Peyer's patch (tissue), 4 donors: Measurements from ENCODE around the gene SPON2. TPM values are rescaled to one million over a fixed set of nuclear protein-coding genes. Genes with fewer than 3 reads are reported as not detected.

Source experiments
- DNase-seq, 3 donors: peaks; one replicate each; pipeline ENCODE4 v3.0.0-alpha.2; 2017 to 2019
- H3K27ac ChIP-seq, 4 donors: fragments of 200-600 bp; sonication (generic); one replicate each; pipeline ENCODE4 v1.5.1; 2016 to 2019
- H3K27me3 ChIP-seq, 2 donors: fragments of 200-600 bp; sonication (generic); one replicate each; pipeline ENCODE4 v1.5.1; 2019
- H3K36me3 ChIP-seq, 3 donors: fragments of 200-600 bp; sonication (generic); one replicate each; pipeline ENCODE4 v1.5.1; 2016 to 2019
- H3K4me1 ChIP-seq, 4 donors: fragments of 200-600 bp; sonication (generic); one replicate each; pipeline ENCODE4 v1.5.1; 2016 to 2019
- H3K4me3 ChIP-seq, 4 donors: fragments of 200-600 bp; sonication (generic); 1 replicate in 3 of 4; 2 replicates in 1 of 4; pipeline ENCODE4 v1.5.1; 2016 to 2019; ENCODE audit warnings: mild to moderate bottlenecking in 1 of 4
- H3K9me3 ChIP-seq, 4 donors: fragments of 200-600 bp; sonication (generic); one replicate each; pipeline ENCODE4 v1.5.1; 2016 to 2019; ENCODE audit warnings: mild to moderate bottlenecking in 1 of 4
- CTCF ChIP-seq, 6 experiments: fragments of 450-650 bp in 4 of 6; fragments of 200-600 bp in 2 of 6; sonication (generic) in 1 of 6; IDR thresholded peaks; one replicate each; pipeline ENCODE4 v1.5.1; 2017 to 2019; ENCODE audit warnings: antibody characterized with exemption in 6 of 6, mild to moderate bottlenecking in 3 of 6, moderate library complexity in 1 of 6
- POLR2A ChIP-seq, 2 donors: fragments of 450-650 bp; IDR thresholded peaks; one replicate each; pipeline ENCODE4 v1.5.1; 2017; ENCODE audit warnings: antibody characterized with exemption in 2 of 2, mild to moderate bottlenecking in 2 of 2, moderate library complexity in 2 of 2
- total RNA-seq, 4 donors: library from RNA; depleted of rRNA; stranded (reverse); fragments of >200 nt; gene quantifications; one replicate each; pipeline ENCODE4 v1.1.0, GENCODE V29; 2016

Gene SPON2
- total RNA-seq, 4 donors from 2014 or later: 64.3 to 519 (median 165) TPM

- peaks cover 0 to 19% of the 10 kb centered on the region in 2 donors for H3K27me3 ChIP-seq
- H3K9me3 ChIP-seq: no peaks in the 10 kb centered on the region
- peak in 1 of 2 donors; percentile 12 for TF ChIP-seq POLR2A (IDR thresholded peaks at IDR 0.05)
- TF ChIP-seq CTCF (IDR thresholded peaks at IDR 0.05): peak; percentile 89 to 92 (median 90)
- peak overlapping the region; percentile 63 to 77 (median 72) for H3K4me3 ChIP-seq
- peak overlapping the region; percentile 73 to 97 (median 80) for H3K27ac ChIP-seq
- DNase-seq: peak; percentile 83 to 96 (median 95)
- no peaks in the 10 kb centered on the region for H3K36me3 ChIP-seq
- peaks cover 0 to 46% (median 24%) of the 10 kb centered on the region in 4 donors for H3K4me1 ChIP-seq
Observed at GRCh38 chr4:1167244-1167949, 5.0 kb downstream of the SPON2 start.

- Histone ChIP-seq H3K4me3 (peak overlapping the region in 2 of 4 donors; percentile 72 to 77), H3K36me3 (no peaks in the 10 kb centered on the region), H3K27me3 (peaks cover 0 to 12% of the 10 kb centered on the region in 2 donors), H3K27ac (peak overlapping the region in 2 of 4 donors; percentile 73 to 97), H3K9me3 (no peaks in the 10 kb centered on the region), H3K4me1 (peaks cover 0 to 38% (median 17%) of the 10 kb centered on the region in 4 donors)
- no peak for TF ChIP-seq POLR2A (IDR thresholded peaks at IDR 0.05)
- no peak for TF ChIP-seq CTCF (IDR thresholded peaks at IDR 0.05)
- DNase-seq: no peak
Observed at GRCh38 chr4:1166509-1167243, 5.7 kb downstream of the SPON2 start.

- H3K4me3 ChIP-seq: no peak overlapping the region
- no peaks in the 10 kb centered on the region for H3K9me3 ChIP-seq
- no peaks in the 10 kb centered on the region for H3K36me3 ChIP-seq
- no peak for DNase-seq
- H3K27me3 ChIP-seq: no peaks in the 10 kb centered on the region
- H3K4me1 ChIP-seq: peaks cover 0 to 25% (median 9%) of the 10 kb centered on the region in 4 donors
- no peak overlapping the region for H3K27ac ChIP-seq
- TF ChIP-seq CTCF (IDR thresholded peaks at IDR 0.05) (no peak), POLR2A (IDR thresholded peaks at IDR 0.05) (no peak)
Observed at GRCh38 chr4:1164956-1165545, 7.3 kb downstream of the SPON2 start.

GRCh38 chr4:1164444-1164843, 7.9 kb downstream of the SPON2 start:
- no peak overlapping the region for H3K4me3 ChIP-seq
- peaks cover 0 to 19% (median 9%) of the 10 kb centered on the region in 4 donors for H3K4me1 ChIP-seq
- no peak for DNase-seq
- H3K9me3 ChIP-seq: no peaks in the 10 kb centered on the region
- no peak for TF ChIP-seq CTCF (IDR thresholded peaks at IDR 0.05)
- TF ChIP-seq POLR2A (IDR thresholded peaks at IDR 0.05): no peak
- H3K27ac ChIP-seq: no peak overlapping the region
- H3K36me3 ChIP-seq: no peaks in the 10 kb centered on the region
- no peaks in the 10 kb centered on the region for H3K27me3 ChIP-seq

DNA sequence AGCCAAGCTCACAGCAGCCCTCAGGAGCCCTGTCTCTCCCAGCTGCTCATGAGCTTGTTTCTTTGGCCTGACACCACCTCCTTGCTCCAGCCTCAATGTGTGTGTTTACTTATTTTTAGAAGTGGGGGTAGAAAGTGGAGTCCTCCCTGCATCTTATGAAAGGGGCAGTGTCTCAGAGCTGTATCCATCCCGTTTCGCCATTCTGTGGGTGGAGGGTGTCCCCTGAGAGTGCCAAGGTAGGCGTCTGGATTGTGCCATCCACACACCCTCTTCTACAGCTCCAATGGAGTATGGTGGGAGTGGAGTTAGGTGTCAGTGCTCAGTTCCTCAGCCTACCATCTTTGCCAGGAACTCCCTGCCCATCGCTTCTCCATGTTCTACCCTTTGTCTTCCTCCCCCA, 8.3 kb downstream of the SPON2 start:
- no peak for DNase-seq
- Histone ChIP-seq H3K4me1 (peaks cover 0 to 15% (median 9%) of the 10 kb centered on the region in 4 donors), H3K27me3 (no peaks in the 10 kb centered on the region), H3K4me3 (no peak overlapping the region), H3K27ac (no peak overlapping the region), H3K36me3 (no peaks in the 10 kb centered on the region), H3K9me3 (no peaks in the 10 kb centered on the region)
- no peak for TF ChIP-seq CTCF (IDR thresholded peaks at IDR 0.05)
- TF ChIP-seq POLR2A (IDR thresholded peaks at IDR 0.05): no peak
